Breast epithelium (tissue), 4 donors: ENCODE data around the gene NEDD8. TPM values are rescaled to one million over a fixed set of nuclear protein-coding genes. Genes with fewer than 3 reads are reported as not detected.

Experiments used
- DNase-seq, 2 donors: peaks; one replicate each; pipeline ENCODE4 v3.0.0-alpha.2; 2019; ENCODE audit warnings: low spot score in 2 of 2
- H3K27ac ChIP-seq, 2 donors: fragments of 200-600 bp; sonication (generic) in 1 of 2; one replicate each; pipeline ENCODE4 v1.5.1; 2016 to 2019; ENCODE audit warnings: mild to moderate bottlenecking in 1 of 2
- H3K27me3 ChIP-seq, 2 donors: fragments of 200-600 bp; sonication (generic) in 1 of 2; one replicate each; pipeline versions ENCODE4 v1.5.1 to v1.6.0; 2017 to 2019; ENCODE audit warnings: control low read depth in 1 of 2, mild to moderate bottlenecking in 1 of 2
- H3K36me3 ChIP-seq: fragments of 200-600 bp; one replicate; pipeline ENCODE4 v1.5.1; 2019
- H3K4me1 ChIP-seq, 2 donors: fragments of 200-600 bp; sonication (generic); one replicate each; pipeline ENCODE4 v1.5.1; 2016 to 2019; ENCODE audit warnings: control low read depth in 1 of 2
- H3K4me3 ChIP-seq, 3 donors: fragments of 200-600 bp; sonication (generic); 1 replicate in 2 of 3; 2 replicates in 1 of 3; pipeline ENCODE4 v1.5.1; 2016 to 2019; ENCODE audit warnings: mild to moderate bottlenecking in 3 of 3, moderate library complexity in 2 of 3
- H3K9me3 ChIP-seq, 2 donors: fragments of 200-600 bp; sonication (generic) in 1 of 2; one replicate each; pipeline ENCODE4 v1.5.1; 2016 to 2019; ENCODE audit warnings: control low read depth in 1 of 2
- CTCF ChIP-seq, 3 donors: fragments of 450-650 bp; IDR thresholded peaks; one replicate each; pipeline ENCODE4 v1.5.1; 2016 to 2017; ENCODE audit warnings: antibody characterized with exemption in 3 of 3, mild to moderate bottlenecking in 3 of 3, moderate library complexity in 3 of 3
- POLR2A ChIP-seq: fragments of 450-650 bp; IDR thresholded peaks from one replicate; pipeline ENCODE4 v1.6.1; 2016; ENCODE audit warnings: antibody characterized with exemption, mild to moderate bottlenecking, moderate library complexity
- POLR2AphosphoS5 ChIP-seq, 3 donors: sonication (generic); formaldehyde crosslinking; IDR thresholded peaks; one replicate each; pipeline ENCODE4 v1.6.1; 2017; ENCODE audit warnings: antibody characterized with exemption in 3 of 3
- intact Hi-C: fragments of 100-400 bp; cut with DNase I; formaldehyde crosslinking; loops from one replicate; pipeline ENCODE4 v1.15.1; 2023; ENCODE audit warnings: low total_unique reads
- total RNA-seq, 3 donors: library from RNA; depleted of rRNA; stranded (reverse); fragments of >200 nt; gene quantifications; one replicate each; pipeline ENCODE4 v1.1.0, GENCODE V29; 2016

Gene NEDD8
- total RNA-seq, 3 donors from 2014 or later, result 118 to 165 (median 150) TPM

- Histone ChIP-seq H3K27ac (no peak overlapping the region), H3K36me3 (no peaks in the 10 kb centered on the region), H3K27me3 (no peaks in the 10 kb centered on the region), H3K4me1 (peaks cover 4 to 34% of the 10 kb centered on the region in 2 donors), H3K9me3 (no peaks in the 10 kb centered on the region), H3K4me3 (no peak overlapping the region)
- intact Hi-C loops, result no loop called here
- DNase-seq, result no peak
- TF ChIP-seq POLR2AphosphoS5 (IDR thresholded peaks at IDR 0.05), result no peak
- TF ChIP-seq CTCF (IDR thresholded peaks at IDR 0.05), result no peak
- TF ChIP-seq POLR2A, result no peak
These were observed 3.9 kb upstream of the NEDD8 start for GRCh38 chr14:24235804-24236688.

- Histone ChIP-seq H3K9me3 (no peaks in the 10 kb centered on the region), H3K27ac (no peak overlapping the region), H3K27me3 (no peaks in the 10 kb centered on the region), H3K4me3 (no peak overlapping the region), H3K36me3 (no peaks in the 10 kb centered on the region), H3K4me1 (peaks cover 5 to 27% of the 10 kb centered on the region in 2 donors)
- TF ChIP-seq POLR2A, result no peak
- DNase-seq, result no peak
- intact Hi-C loops, result no loop called here
These were observed 2.2 kb upstream of the NEDD8 start for GRCh38 chr14:24234095-24235005.

GRCh38 chr14:24233538-24233866, 1.3 kb upstream of the NEDD8 start:
- Histone ChIP-seq H3K27ac (peak overlapping the region; percentile 90 to 92), H3K9me3 (no peaks in the 10 kb centered on the region), H3K27me3 (no peaks in the 10 kb centered on the region), H3K4me1 (peaks cover 5 to 27% of the 10 kb centered on the region in 2 donors), H3K4me3 (peak overlapping the region; percentile 80 to 95 (median 90)), H3K36me3 (no peaks in the 10 kb centered on the region)
- DNase-seq, result no peak
- no peak for TF ChIP-seq CTCF (IDR thresholded peaks at IDR 0.05)
- TF ChIP-seq POLR2A, result no peak
- TF ChIP-seq POLR2AphosphoS5 (IDR thresholded peaks at IDR 0.05), result no peak
- intact Hi-C loops, result no loop called here

GRCh38 chr14:24232645-24233537, 724 bp upstream of the NEDD8 start, which contains the start of gene GMPR2:
Gene GMPR2, plus strand, starts transcription at chr14:24232929. Its CDS starts 325 bp downstream, at chr14:24233254.
- TF ChIP-seq POLR2A (no peak), POLR2AphosphoS5 (IDR thresholded peaks at IDR 0.05) (peak in 2 of 3 donors; percentile 73 to 76)
- H3K9me3 ChIP-seq, result no peaks in the 10 kb centered on the region
- no peaks in the 10 kb centered on the region for H3K27me3 ChIP-seq
- H3K4me3 ChIP-seq, result peak within 1 kb of the TSS; percentile 80 to 95 (median 90)
- H3K27ac ChIP-seq, result peak within 1 kb of the TSS; percentile 90 to 92
- intact Hi-C loops, result no loop called here
- peaks cover 5 to 27% of the 10 kb centered on the region in 2 donors for H3K4me1 ChIP-seq
- no peaks in the 10 kb centered on the region for H3K36me3 ChIP-seq
- no peak for DNase-seq

- Histone ChIP-seq H3K9me3 (no peaks in the 10 kb centered on the region), H3K27me3 (no peaks in the 10 kb centered on the region), H3K36me3 (no peaks in the 10 kb centered on the region), H3K4me3 (peak overlapping the region; percentile 80 to 95 (median 90)), H3K4me1 (peaks cover 5 to 27% of the 10 kb centered on the region in 2 donors), H3K27ac (peak overlapping the region; percentile 90 to 92)
- intact Hi-C loops, result no loop called here
- no peak for DNase-seq
- no peak for TF ChIP-seq CTCF (IDR thresholded peaks at IDR 0.05)
- TF ChIP-seq POLR2AphosphoS5 (IDR thresholded peaks at IDR 0.05), result no peak
- no peak for TF ChIP-seq POLR2A
These were observed 675 bp downstream of the NEDD8 start for GRCh38 chr14:24231263-24232120.
